HG03196 (cell line): ENCODE measurements around the gene IQCH.

Experiments used
- ATAC-seq: cut with Tn5 transposase; IDR thresholded peaks from one replicate; pipeline ENCODE4 v1.9.1; 2021; ENCODE audit not compliant: unreplicated experiment

The IQCH gene

DNA sequence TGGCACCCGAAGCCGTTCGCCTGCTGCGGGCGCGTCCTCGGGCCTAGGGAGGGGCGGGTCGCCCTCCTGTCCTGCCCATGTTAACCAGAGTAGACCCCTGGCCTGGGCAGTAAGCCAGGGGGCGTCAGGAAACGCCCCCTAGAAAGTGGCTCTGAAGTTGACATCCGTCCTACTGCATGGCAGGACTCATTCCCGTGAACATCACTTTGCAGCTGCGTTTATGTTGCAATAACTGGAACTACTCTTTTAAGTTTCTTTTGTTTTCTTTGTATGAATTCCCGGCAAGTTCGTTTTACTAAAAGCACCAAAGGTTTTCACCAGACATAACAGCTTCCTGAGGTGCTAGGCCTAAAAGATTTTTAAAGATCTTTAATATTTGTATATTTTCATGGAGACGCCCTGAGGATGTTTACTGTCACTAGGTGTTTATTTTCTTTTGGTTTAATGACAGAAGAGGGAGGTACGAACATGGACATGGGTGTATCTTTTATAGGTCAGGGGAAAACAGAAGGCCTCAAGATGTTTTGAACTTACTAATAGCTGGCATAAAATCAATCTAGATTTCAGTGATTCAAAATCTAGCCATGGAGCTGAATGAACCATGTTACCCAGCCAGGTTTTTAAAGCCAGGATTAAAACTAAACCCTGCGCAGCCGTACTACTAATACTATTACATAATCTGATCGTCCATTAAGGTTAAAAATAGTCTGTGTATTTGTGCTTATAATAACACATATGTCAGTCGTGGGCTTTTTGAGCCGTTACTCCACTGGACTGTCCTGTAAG is 267.4 kb downstream of the IQCH start:
- no peak for ATAC-seq

DNA sequence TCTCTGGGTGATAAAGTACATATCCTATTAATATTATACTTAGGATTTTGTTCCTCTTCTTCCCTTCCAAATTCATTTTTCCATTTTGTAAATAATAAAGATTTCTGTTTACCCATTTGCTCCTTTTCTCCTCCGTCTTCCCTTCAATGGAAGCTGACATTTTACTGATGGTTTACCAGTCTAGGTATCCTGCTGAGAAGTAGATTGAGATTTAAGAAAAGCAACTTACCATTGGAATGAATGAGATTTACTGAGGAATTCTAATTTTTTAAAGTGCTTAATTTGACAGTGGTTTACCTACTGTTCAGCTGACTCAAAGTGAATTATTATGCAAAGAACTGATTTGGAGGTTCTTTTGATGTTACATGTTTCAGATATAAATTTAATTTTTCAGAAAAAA is 268.7 kb downstream of the IQCH start:
- ATAC-seq, result no peak

DNA sequence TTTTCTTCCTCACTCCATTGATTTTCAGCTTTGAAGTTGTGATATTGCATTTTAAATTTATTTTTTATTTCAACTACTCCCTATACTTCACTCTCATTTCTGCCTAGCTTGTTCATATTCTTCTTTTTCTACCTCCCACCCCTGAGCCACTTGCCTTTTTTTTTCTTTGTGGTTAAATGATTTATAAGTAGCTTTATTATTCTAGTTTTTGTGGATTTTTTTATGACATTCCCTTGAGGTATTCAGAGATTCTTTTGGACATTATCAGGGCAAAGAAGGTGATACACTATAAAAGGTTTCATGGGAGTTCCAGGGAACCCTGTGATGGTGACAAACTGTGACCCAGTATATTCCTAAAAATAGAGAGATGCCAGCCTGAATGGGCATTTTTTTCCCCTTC is 269.6 kb downstream of the IQCH start:
- no peak for ATAC-seq

DNA sequence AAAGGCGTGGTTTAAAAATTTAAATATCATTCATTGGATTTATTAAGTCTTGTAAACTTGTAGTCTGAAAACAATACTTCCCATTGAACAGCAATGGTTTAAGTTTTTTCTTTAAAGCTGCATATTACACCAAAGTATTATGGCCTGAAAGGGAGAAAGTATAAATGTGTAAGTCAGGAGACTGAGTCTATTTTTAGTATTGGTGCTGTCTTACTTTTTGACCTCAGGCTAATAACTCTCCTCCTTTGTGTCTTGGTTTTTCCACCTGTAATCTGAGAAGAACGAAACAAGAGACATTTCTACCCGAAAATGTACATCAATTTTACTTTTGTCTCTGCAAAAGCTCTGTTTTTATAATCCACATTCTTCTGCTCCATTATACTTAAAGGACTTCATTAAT is 273.9 kb downstream of the IQCH start:
- ATAC-seq, result no peak

DNA sequence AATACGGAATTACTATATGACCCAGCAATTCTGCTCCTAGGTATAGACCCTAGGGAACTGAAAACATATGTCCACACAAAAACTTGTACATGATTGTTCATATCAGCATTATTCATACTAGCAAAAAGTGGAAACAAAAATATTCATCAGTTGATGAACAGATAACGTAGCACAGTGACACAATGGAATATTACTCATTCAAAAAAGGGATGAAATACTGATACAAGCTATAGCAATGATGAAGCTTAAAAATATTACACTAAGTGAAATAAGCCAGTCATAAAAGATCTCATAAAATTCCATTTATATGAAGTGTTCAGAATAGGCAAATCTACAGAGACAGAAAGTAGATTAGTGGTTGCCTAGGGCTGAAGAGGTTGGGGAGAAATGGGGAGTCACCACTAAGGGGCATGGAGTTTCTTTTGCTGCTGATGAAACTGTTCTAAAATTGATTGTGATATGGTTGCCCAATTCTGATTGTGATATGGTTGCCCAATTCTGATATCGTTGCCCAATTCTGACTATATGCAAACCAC is 276.9 kb downstream of the IQCH start:
- no peak for ATAC-seq

DNA sequence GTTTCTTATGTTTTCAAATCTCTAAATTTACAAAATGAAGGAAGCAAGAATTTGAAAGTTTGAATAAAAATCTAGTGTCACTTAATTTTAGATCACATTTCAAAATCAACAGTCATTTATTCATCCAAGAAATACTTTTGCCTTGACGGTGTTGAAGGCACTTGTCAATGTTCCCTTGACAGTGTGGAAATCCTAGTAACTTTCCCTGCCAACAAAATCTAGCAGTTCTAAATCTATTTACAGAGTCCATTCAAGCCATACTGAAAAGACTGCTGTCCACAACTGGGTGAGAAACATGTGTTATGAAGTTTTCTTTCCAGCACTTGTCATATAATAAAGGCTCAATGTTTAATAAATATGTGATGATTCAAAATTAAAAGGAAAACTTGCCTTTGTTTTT is 279.3 kb downstream of the IQCH start:
- no peak for ATAC-seq

DNA sequence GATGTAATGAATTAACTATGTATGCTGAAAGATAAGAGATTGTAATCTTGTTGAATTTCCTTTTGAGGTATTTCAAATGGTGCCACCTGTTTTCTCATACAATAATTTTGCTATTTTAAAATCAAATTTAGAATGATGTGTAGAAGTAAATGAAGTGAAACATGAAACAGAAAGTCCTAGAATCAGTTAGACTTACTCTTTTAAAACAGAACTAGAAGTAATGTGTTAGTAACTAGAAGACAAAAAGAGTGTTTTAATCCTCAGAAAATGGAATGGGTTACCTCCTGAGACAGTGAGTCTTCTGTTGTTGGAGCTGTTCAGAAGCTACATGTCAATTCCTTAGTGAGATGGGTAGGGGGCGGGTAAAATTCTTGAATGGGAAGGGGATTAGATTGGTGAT is 279.8 kb downstream of the IQCH start:
- ATAC-seq, result no peak

DNA sequence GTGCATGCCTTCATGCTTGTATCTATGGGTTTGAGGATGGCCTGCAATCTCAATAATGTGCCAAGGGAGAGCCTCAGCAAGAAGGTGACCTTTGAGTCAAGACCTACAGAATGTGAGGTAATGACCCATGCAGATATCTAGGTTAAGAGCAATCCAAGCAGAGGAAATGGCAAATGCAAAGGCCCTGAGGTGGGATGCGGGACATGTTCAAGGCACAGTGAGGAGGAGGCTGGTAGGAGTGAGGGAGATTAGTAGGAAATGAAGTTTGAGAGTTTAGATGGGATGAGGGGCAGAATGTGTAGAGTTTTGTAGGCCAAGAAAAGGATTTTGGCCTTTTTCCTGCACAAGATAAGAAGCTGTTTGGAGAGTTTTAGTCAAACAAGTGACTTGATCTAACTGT is 283.2 kb downstream of the IQCH start:
- ATAC-seq, result no peak

DNA sequence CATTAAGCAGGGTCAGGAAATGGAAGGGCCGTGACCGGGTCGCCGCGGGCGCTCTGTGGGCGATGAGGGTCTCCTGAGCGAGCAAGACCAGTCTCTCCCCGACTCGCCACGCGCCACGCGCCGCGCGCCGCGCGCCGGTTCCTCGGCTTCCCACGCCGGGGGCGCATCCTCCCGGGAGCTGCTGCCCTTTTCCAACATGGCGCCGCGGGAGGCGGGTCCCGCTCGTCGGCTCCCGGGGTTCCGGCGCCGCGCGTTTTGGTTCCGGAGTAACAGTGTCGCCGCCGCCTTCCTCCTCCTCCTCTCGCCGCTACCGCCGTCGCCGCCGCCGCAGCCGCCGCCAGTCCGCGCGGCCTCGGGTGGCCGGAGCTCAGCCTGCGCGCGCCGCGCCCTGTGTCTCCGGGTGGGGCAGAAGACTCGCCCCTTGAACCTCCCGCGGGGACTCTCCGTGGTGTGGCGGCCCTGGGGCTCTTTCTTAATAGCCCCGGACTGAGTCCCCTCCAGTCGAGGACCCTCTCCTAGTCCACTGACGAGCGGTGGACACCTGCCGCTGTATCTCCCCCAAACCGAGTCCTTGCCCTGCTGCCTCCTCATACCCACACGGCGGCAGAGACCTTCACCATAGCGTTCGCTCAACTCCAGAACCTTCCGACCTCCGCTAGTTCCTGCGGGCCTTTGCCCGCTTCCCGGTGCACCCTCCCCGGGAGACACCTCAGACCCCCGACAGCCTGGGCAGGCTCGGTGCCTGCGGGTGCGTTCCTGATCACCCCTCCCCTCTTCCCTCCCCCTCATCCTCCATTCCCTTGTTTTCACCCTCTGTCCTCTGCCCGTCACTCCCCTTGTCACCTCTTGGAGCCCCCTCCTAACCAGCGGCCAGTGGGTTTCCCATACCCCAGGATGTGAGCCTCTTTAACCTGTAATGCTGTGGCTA is 288.1 kb downstream of the IQCH start, which contains the start of gene MAP2K5:
Gene MAP2K5, plus strand, starts transcription at position 284 of the 928 bp plus-strand sequence. Its CDS starts 633 bp downstream, at position 917.
- peak; percentile 38 for ATAC-seq

DNA sequence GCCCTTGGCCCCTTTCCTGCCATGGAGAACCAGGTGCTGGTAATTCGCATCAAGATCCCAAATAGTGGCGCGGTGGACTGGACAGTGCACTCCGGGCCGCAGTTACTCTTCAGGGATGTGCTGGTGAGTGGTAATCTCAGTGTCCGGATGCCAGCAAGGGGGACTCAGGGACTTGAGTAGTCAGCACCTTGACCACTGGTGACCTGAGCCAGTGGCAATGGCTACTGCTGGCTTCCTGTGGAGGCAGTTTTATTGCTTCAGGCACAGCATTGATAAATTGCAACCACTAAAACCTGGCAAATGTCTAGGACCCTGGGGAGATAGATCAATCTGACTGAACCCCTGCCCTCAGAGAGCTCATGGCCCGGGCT is 288.7 kb downstream of the IQCH start:
- no peak for ATAC-seq

DNA sequence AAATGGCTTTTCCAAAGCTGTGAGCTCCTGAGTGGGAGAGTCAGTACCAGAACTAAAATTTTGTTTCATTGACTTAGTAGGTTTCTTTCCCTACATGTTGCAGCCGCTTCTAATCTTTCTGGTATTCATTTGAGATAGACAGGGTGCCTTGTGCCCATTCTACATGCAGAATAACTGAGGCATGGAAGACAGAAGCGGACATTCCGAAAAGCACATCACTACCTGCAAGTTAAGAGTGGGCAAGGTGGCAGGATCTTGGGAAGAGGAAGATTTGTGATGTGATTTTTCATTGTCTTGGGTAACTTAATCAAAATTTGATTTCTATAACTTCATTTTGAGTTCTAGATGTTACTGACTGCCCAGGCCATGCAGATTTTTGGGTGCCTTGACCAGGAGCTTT is 289.9 kb downstream of the IQCH start:
- ATAC-seq, result no peak

DNA sequence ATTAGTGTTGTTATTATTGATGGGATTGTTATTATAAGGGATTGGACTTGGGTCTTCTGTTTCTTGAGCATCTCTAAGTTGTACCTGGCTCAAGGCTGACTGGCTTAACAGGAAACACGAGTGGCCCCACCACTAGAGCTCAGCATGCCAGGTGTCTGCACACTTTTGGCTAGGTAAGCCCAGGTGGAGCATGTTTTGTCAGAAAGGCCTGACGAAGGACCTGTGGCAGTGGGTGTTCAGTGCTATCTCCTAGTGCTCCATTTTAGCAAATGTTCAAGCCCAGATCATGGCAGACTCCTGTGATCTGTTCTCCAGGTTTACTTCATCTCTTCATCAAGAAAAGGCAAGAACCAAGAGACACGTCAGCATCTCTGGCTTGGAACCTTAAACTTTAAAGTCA is 291.3 kb downstream of the IQCH start:
- no peak for ATAC-seq

DNA sequence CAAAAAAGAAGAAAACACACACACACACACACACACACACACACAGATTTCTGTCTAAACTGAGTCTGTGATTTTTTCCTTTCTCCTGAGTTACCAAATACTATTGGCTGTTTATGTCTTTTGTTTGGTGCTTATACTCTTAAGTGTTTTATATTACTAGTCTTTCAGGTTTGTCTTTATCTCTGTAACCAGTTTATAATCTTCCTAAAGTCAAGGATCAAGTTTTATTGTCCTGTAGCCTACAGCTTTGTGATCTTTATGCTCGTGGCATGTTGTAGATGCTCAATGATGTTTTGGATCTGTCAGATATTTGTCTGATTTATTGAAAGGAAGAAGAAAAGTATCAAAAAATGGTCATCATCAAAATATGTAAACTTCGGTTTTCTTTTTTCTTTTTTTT is 292.5 kb downstream of the IQCH start:
- no peak for ATAC-seq

DNA sequence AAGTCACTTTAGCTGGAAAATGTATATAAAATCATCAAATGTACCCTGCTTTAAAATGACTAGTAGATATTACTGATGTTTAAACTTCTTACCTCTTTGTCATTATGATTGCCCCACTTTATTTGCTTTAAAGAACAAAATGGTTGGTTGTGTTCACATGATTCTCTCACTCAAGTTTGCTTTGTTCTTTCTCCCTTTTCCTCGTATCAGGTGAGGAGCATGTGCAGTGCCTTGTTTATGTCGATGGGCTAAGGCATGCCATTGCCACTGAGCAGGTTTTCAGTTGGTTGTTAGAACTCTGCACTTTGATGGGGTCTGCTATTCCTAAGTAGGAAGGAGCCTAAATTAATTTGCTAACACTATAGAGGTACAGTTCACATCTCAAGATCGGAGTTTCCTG is 293.2 kb downstream of the IQCH start:
- no peak for ATAC-seq

DNA sequence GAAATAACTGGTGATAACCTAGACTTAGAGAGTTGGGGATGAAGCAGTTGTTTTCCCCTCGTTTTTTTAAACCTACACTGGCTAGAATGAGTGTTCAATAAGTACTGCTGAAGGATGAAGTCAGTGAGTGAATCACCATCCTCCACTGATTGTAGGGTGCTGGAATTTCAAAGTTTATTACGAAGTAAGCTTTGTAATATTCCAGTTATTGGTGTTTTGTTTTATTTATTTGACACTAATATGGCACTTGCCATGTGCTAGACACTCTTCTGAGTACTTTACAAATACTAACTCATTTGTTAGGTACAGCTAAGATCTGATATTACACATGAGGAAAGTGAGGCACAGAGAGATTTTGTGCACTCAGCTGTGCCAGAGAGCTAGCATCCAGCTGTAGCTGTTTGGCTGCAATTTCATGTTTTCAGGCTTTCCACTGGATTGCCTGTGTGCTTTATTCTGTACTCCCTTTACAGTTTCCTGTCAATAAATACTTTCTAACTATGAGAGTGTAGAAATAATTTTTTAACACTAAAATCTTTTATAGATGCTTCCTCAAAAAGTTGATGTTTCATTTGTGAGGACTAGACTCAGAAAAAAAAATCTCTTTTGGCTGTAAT is 293.8 kb downstream of the IQCH start:
- no peak for ATAC-seq

DNA sequence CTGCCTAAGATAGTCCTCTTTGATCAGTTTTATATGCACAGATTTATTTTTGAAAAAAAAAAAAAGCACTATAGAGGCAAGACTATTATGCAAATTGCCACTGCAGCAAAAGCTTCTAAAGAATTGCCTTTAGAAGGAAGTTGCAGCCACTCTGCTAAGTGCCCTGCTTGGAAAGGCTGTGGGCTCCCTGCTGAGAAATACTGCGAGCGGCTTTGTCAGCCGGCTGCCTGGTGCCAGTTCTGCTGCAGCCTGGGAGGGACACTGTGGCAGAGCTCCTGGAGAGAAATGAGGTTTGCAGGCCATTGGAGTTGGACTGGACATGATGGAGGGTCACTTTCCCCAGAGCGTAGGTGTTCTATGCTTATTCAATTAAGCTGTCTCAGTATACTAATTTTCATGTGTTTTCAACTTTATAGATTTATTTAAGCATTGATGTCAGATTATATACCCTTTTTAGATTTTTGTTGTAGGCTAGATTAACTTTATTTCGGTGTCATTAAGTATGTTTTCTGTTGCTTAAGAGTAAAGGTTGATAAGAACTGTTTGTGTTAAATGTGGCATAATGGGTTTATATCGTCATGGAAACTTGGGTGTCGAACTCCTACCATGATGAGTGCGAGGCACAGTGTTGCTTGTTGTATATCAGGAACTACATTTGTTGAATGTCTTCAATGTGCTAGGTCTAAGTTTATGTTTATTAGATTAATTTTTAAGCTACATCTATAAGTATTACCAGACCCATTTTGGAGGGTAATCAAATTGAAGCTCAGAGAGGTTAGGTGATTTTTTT is 294.5 kb downstream of the IQCH start:
- no peak for ATAC-seq

DNA sequence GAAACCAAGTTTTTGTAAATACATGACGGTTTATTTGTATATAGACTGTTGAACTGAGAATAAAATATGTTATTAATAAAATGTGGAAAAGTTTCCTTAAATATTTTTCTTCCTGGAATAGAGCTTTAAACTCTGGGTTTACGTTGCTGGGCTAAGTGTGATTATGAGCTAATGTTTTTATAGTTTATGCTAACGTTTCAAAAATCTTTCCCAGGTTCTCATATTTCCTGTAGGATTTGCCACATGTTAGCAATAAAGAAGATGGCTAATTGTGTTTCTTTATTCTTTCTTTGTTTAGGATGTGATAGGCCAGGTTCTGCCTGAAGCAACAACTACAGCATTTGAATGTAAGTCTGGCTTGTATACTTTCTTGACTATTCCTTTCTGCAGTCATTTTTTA is 295.1 kb downstream of the IQCH start:
- ATAC-seq, result no peak

DNA sequence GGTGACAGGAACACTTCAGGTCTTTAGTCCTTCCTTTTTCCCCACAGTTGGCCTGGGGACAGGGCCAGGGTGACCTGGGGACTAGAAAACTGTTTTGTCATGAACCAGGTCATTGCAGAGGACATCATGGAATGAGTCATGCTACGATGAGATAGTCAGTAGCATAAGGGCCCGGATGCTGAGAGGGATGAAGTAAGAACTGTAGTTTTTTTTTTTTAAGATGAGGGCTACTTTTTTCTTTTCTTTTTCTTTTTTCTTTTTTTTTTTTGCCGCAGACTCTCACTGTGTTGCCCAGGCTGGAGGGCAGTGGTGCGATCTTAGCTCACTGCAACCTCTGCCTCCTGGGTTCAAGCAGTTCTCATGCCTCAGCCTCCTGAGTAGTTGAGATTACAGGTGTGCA is 295.9 kb downstream of the IQCH start:
- ATAC-seq, result no peak

DNA sequence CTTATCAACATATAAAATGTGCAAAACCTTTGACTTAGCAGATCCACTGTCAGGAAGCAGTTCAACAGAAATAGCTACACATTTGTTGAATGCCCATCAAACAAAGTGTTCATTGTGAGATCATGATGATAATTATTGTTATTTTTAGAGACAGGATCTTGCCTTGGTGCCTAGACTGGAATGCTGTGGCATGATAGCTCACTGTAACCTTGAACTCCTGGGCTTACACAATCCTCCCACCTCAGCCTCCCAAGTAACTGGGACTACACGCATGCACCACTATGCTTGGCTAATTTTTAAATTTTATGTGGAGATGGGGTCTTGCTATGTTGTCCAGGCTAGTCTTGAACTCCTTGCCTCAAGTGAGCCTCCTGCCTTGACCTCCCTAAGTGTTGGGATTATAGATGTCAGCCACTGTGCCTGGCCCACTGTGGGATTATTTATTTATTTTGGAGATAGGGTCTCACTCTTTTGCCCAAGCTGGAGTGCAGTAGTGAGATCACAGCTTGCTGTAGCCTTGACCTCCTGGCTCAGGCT is 296.7 kb downstream of the IQCH start:
- no peak for ATAC-seq
